Measurements from ENCODE around the gene COA1. TPM values are rescaled to one million over a fixed set of nuclear protein-coding genes. Genes with fewer than 3 reads are reported as not detected.
A peak's percentile ranks its signal among the peaks of the same experiment; 100 is the strongest.
"Not testable (repeated sequence)": the region's sequence is repeated elsewhere in the genome, so short reads cannot be mapped to it uniquely, and the experiment has no call there.

Gene COA1
- total RNA-seq, 1 experiment from 2014 or later: 151 TPM

DNA sequence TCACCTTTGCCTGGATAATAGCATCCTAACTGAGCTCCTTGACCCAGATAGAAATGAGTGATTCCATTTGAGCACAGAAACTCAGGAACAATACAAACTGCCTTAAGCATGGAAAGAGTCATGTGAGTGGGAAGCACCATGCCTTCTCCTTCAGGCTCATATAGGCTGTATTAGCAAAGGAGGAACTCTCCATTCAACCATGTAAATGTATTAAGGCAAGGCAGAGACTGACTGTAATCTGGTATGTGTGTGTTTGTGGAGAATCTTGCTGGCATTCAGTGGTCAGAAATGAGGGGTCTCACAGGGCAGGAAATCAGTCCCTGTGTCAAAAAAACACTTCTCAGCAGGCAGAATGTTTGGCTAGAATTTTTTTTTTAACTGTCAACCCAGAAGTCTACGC lies 40.2 kb downstream of the COA1 start:
- CTCF ChIA-PET: interaction anchor here (0.7 kb wide), 1 partner anchor 101 kb away, joined by 4 read pairs; no protein-coding TSS in a partner anchor

GRCh38 chr7:43687866-43688265 lies 41.5 kb downstream of the COA1 start:
- H3K27ac ChIP-seq; H3K9me2 ChIP-seq (ENCODE audit: insufficient read depth); H3K4me2 ChIP-seq; H3K4me1 ChIP-seq (replicated peaks; ENCODE audit: insufficient read depth); BruUV-seq (replicated peaks); H4K20me1 ChIP-seq (ENCODE audit: insufficient read depth); H3K4me3 ChIP-seq; intact Hi-C loops (cut with micrococcal nuclease; ENCODE audit: unreplicated experiment); H3F3A ChIP-seq (ENCODE audit: insufficient read depth, low read depth); CTCF ChIA-PET; DNase-seq; H3K27me3 ChIP-seq (ENCODE audit: insufficient read depth, low read depth); H2AFZ ChIP-seq: not testable (repeated sequence)
- POLR2A ChIA-PET (ENCODE audit: unreplicated experiment): interaction anchor here (0.6 kb wide), 1 partner anchor 164 kb away, joined by 6 read pairs; no protein-coding TSS in a partner anchor
- Histone ChIP-seq H3K9me3 (ENCODE audit: insufficient read depth, low read depth) (peaks cover 13% of the 10 kb centered on the region; the same call in 1 of the 2 replicates), H3K79me2 (ENCODE audit: low read depth) (peaks cover 93% of the 10 kb centered on the region), H3K36me3 (ENCODE audit: low read depth) (0 out of 2 replicates have a peak, but pooled peaks cover 17% of the 10 kb centered on the region)

More for the DNA sequence above, 40.2 kb downstream of the COA1 start:
- no peak for TF ChIP-seq CTCF (conservative IDR thresholded peaks at IDR 0.05)
- TF ChIP-seq EZH2 (IDR thresholded peaks at IDR 0.05; ENCODE audit: low read depth): no peak
- Histone ChIP-seq H3K9me3 (ENCODE audit: insufficient read depth, low read depth) (peaks cover 13% of the 10 kb centered on the region; the same call in 1 of the 2 replicates), H3K27me3 (ENCODE audit: insufficient read depth, low read depth) (no peaks in the 10 kb centered on the region), H3K36me3 (ENCODE audit: low read depth) (0 out of 2 replicates have a peak, but pooled peaks cover 17% of the 10 kb centered on the region), H4K20me1 (ENCODE audit: insufficient read depth) (no peaks in the 10 kb centered on the region), H3F3A (ENCODE audit: insufficient read depth, low read depth) (no peaks in the 10 kb centered on the region; the same call in 1 of the 2 replicates), H3K9me2 (ENCODE audit: insufficient read depth) (no peaks in the 10 kb centered on the region), H2AFZ (no peak overlapping the region), H3K4me3 (no peak overlapping the region), H3K4me2 (no peak overlapping the region), H3K27ac (0 out of 2 replicates have a peak overlapping the region, but pooled peaks have one; percentile 7), H3K79me2 (ENCODE audit: low read depth) (peaks cover 93% of the 10 kb centered on the region), H3K4me1 (replicated peaks; ENCODE audit: insufficient read depth) (peaks cover 13% of the 10 kb centered on the region)
- DNase-seq: no peak
- intact Hi-C loops (cut with micrococcal nuclease; ENCODE audit: unreplicated experiment): no loop called here
- POLR2A ChIA-PET (ENCODE audit: unreplicated experiment): no interaction called here
- no TSS peak for BruUV-seq (replicated peaks)

- H3K4me3 ChIP-seq: no peak overlapping the region
- H3K4me2 ChIP-seq: no peak overlapping the region
- peaks cover 13% of the 10 kb centered on the region; the same call in 1 of the 2 replicates for H3K9me3 ChIP-seq (ENCODE audit: insufficient read depth, low read depth)
- no peak for TF ChIP-seq CTCF (conservative IDR thresholded peaks at IDR 0.05)
- TF ChIP-seq EZH2 (IDR thresholded peaks at IDR 0.05; ENCODE audit: low read depth): no peak
- no peak for DNase-seq
- BruUV-seq (replicated peaks): no TSS peak
- POLR2A ChIA-PET (ENCODE audit: unreplicated experiment): interaction anchor here (0.6 kb wide), 1 partner anchor 46 kb away, joined by 5 read pairs; no protein-coding TSS in a partner anchor
- H3K79me2 ChIP-seq (ENCODE audit: low read depth): peaks cover 93% of the 10 kb centered on the region
- CTCF ChIA-PET: interaction anchor here (0.6 kb wide), 1 partner anchor 114 kb away, joined by 8 read pairs; no protein-coding TSS in a partner anchor
- no peak overlapping the region for H2AFZ ChIP-seq
- intact Hi-C loops (cut with micrococcal nuclease; ENCODE audit: unreplicated experiment): no loop called here
- no peak overlapping the region for H3K27ac ChIP-seq
- no peaks in the 10 kb centered on the region for H3K4me1 ChIP-seq (replicated peaks; ENCODE audit: insufficient read depth)
- no peaks in the 10 kb centered on the region; the same call in 1 of the 2 replicates for H3F3A ChIP-seq (ENCODE audit: insufficient read depth, low read depth)
- no peaks in the 10 kb centered on the region for H3K27me3 ChIP-seq (ENCODE audit: insufficient read depth, low read depth)
- H3K36me3 ChIP-seq (ENCODE audit: low read depth): 0 out of 2 replicates have a peak, but pooled peaks cover 17% of the 10 kb centered on the region
- H3K9me2 ChIP-seq (ENCODE audit: insufficient read depth): no peaks in the 10 kb centered on the region
- no peaks in the 10 kb centered on the region for H4K20me1 ChIP-seq (ENCODE audit: insufficient read depth)
Measured at GRCh38 chr7:43686991-43687390, 42.3 kb downstream of the COA1 start.
